CD4-positive, alpha-beta T cell treated with Interleukin-4 for 4 hours (primary cell): ENCODE measurements around the gene DIO1.

Source experiments
- DNase-seq: peaks from one replicate; pipeline ENCODE4 v3.0.0-alpha.2; 2020

DIO1 gene

GRCh38 chr1:53895421-53895820 lies 1.4 kb downstream of the DIO1 start:
- no peak for DNase-seq

- DNase-seq, result no peak
Measured at GRCh38 chr1:53896635-53897229, 2.7 kb downstream of the DIO1 start.

DNA sequence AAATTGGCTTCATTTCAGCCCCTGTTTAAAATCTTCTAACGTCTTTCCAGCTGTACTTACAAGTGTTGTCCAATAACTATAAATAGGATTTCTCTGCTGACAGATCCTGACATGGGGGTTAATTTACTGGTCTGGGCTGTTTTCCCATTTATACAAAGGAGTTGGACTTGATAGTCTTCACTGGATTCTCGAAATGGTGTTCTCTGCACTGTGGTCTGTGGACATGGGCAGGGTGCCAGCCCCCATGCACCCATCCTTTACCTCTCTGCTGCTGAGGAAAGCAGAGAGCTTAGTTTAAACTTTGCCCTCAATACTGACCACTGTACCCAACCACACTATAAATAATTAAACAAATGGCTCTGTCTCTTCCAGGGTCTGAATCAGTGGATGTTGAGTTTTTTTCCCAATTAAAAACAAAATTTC lies 5.2 kb downstream of the DIO1 start:
- no peak for DNase-seq

DNA sequence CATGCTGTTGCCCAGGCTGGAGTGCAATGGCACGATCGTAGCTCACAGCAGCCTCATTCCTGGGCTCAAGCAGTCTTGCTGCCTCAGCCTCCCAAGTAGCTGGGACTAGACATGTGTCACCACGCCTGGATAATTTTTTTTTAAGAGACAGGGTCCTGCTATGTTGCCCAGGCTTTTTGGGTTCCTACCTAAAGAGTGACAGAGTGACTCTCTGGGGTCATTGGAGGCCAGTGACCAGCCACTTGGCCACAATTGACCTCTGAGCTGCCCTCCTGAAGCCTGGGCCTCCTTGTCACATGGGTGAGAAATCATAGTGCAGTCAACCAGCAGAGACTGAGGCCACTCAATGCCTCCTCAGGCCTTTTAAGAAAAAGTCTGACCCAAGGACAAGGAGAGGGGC lies 5.7 kb downstream of the DIO1 start:
- no peak for DNase-seq

GRCh38 chr1:53902235-53903138 lies 8.5 kb downstream of the DIO1 start:
- no peak for DNase-seq

GRCh38 chr1:53905509-53905908 lies 11.5 kb downstream of the DIO1 start:
- no peak for DNase-seq

DNA sequence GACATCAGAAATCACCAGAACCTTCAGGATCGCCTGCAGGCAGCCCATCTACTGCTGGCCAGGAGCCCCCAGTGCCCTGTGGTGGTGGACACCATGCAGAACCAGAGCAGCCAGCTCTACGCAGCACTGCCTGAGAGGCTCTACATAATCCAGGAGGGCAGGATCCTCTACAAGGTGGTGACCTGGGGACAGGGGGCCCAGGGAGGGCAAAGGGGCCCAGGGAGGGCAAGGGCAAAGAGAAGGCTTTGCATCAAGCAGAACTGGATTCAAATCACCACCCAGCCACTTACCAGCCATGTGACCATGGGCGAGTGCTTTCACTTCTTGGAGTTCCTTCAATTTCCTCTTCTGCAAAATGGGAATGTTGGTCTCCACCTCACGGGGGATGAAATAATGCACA lies 12.1 kb downstream of the DIO1 start:
- no peak for DNase-seq

GRCh38 chr1:53909946-53910345 lies 16.0 kb downstream of the DIO1 start:
- DNase-seq, result no peak

DNA sequence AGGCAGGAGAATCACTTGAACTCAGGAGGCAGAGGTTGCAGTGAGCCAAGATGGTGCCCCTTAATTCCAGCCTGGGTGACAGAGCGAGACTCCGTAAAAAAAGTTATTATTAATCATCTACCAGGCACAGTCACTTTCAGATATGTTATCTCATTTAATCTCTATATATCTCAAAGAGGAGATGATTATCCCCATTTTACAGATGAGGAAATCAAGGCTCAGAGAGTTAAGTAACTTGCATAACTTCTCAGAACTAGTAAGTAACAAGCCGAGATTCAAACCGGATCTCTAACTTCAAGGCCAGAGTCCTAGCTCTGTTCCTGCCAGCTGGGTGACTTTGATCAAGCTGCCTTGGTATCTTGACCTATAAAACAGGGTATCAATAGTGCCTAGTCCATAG lies 17.5 kb downstream of the DIO1 start:
- DNase-seq, result no peak

GRCh38 chr1:53913352-53914033 lies 19.5 kb downstream of the DIO1 start:
- no peak for DNase-seq

DNA sequence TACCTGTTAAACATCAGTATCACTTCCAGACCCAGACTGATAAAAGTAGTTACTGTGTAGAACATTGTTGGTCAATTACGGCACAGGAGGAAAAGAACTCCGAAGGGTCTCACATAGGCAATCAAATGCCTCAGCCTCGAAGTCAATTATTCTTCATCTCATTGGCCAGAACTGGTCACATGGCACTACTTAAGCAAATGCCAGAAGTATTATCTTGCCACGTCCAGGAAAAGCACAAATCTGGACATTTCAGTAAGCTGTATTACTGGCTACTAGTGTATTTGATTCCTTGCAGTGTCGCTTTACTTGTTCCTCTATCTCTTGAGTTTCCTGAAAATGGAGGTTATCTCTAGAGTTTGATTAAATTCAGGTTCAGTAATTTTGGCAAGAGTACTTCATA lies 24.4 kb downstream of the DIO1 start:
- no peak for DNase-seq

DNA sequence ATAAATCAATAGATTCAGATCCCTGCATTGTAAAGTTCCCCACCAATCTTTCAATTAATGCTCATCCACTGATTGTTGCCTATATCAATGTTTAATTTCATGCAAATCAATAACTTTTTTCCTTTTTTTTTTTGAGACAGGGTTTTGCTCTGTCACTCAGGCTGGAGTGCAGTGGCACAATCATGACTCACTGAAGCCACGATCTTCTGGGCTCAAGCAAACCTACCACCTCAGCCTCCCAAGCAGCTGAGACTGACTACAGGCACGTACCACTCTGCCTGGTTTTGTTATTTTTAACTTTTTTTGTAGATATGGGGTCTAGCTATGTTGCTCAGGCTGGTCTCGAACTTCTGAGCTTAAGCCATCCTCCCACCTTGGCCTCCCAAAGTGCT lies 25.7 kb downstream of the DIO1 start:
- DNase-seq, result no peak

DNA sequence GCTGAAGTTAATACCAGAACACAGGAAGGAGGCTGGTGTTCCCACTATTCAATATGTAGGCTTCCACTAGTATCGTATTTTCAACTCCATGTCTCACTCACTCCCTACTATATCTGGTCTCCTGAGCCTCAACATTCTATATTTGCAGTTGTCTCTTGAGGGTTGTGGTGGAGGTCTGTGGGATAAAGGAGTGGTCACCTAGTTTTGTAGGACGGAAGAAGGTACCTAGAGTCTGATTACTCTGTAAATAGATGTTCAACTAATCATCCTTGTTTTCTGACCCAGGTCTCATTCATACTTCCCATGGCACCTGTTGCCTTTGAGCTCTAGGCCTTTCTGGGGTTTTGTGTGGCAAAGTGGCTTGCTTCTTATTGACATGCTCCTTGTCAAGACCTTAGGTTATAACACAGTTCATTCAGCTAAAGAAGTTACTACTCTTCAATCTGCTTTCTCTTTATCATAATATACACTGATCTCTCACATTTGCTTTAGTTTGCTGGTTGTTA lies 33.4 kb downstream of the DIO1 start:
- DNase-seq, result no peak

- DNase-seq, result no peak
Measured at GRCh38 chr1:53929246-53929960, 35.4 kb downstream of the DIO1 start.

DNA sequence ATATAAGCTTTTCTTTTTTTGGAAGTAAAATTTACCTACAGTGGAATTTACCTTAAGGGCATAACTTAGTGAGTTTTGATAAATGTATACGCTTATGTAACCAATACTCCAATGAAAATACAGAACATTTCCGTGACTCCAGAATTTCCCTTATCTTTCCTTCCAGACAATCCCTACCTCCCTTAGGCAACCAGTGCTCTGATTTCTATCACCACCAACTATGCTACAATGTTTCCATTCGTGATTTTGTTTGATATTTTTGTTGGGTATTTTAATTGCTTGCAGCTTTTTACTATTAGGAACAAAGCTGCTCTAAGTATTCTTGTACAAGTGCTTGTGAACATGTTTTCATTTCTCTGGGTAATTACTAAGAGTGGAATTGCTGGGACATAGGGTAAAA lies 36.9 kb downstream of the DIO1 start:
- no peak for DNase-seq

DNA sequence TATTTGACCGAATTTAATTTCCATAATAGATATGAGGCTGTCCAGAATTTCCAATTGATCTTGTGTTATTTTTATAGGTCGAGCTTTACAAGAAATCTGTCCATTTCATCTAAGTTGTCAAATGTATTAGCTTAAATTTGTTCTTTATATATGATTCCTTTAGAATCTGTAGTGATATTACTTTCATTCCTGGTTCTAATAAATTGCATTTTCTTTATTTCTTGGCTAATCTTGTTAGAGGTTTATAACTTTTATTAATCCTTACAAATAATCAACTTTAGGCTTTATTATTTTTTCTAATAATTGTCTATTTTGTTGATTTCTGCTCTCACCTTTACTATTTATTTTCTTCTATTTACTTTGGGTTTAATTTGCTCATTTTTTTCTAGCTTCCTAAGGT lies 37.5 kb downstream of the DIO1 start:
- no peak for DNase-seq

DNA sequence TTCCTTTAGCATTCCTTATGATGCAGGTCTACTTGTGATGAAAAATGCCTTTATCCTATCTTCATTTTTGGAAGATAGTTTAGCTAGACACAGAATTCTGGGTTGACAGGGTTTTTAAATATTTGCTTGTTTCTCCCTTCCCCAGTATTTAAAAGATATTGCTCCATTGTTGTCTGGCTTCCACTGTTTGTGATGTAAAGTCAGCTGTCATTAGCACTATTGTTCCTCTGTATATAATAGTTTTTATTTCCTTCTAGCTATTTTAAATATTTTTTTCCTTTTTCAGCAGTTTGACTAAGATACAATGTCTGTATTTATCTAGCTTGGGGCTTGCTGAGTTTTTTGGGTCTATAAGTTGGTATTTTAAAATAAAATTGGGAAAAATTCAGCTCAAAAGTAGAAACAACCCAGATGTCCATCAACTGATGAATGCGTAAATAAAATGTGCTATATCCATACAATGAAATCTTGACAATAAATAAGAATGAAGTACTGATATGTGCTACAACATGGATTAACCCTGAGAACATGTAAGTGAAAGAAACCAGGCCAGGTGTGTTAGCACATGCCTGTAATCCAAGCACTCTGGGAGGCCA lies 40.3 kb downstream of the DIO1 start:
- DNase-seq, result no peak

DNA sequence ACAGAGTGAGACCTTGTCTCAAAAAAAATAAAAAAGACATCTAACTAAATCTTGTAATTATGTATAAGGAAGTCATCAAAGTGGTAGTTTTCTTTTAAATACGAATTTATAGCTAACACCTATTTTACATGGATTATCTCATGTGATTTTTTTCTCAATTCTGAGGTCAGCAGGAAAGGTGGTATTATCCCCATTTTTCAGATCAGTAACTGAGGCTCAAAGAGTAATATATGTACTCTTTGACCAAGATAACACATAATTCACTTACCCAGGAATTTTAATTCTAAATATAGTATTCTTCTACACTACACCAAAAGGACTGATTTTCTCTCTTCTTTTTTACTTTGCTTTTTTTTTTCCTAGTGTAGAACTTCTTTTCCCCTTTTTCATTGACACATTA lies 42.4 kb downstream of the DIO1 start:
- no peak for DNase-seq

DNA sequence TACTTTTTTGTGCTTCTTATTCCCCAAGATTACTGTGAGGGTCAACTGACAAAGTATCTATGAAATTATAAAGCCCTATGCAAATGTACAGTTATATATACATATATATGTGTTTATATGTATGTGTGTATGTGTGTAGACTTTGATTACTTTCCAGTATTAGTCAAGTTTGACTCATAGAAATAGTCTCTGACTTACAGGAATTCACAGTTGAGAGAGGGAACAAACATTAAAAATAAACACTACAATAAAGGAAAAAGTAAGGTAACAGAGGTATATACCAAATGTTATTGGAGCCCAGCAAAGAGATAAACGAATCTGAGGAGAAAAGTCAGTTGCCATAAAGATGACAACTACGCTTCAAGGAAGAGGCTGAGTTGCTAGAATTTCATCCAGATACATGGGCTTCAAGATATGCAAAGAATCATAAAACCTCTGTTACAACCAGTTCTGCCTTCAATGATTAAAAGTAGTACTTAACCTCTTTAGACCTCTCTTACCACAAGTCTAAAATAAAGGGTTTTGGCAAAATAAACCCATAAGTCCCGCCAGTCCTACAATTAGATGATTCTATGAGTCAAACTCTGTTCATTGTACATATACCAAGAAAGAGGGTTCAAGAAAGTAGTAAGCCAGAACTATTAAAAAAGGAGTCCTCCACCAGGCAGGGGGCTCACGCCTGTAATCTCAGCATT lies 44.3 kb downstream of the DIO1 start:
- no peak for DNase-seq

DNA sequence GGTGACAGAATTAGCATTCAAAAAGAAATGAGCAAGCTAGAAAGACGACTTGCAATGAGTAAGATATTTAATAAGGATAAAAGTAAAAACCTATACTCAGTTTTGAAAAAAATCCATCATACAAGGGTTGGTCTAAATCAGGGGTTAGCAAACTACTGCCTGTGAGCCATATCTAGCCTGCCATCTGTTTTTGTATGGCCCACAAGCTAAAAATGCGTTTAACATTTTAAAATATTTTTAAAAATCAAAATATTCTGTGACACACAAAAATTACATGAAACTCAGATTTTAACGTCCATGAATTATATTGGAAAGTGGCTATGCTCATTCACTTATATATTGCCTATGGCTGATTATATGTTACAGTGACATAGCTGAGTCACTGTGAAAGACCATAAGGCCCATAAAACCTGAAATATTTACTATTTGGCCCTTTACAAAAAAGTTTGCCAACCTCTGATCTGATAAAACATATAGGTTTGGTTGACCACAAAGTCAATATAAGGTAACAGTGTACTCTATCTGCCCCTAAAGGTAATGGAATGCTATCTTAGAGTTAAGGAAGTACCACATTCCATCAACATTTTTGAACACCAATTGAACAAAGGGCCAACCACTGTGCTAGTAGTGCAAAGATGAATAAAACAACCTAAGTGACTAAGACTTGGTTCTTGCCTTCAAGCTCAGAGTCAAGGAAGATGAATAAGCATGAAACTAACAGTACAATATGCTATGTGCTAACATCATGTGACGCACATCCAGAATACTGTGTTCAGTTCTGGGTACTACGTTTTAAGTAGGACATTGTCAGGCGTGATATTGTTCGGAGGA lies 48.4 kb downstream of the DIO1 start:
- DNase-seq, result no peak

DNA sequence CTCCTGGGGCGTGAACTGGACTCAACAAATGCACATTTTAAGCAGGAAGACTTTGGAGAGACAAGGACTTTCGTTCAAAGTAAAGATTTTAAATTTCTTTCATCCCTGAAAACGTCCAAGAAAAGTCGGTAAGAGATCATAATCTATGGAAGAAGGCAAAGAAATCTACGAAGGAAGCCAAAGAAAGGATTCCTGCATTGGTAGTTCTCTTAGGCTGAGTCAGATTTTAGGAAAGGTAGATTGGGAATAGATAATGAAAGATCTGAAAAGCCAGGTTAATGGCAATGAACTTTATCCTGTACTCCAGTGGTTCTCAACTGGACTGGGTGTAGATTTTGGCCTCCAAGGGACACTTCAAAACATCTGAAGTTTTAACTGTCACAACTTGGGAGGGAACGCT lies 49.1 kb downstream of the DIO1 start:
- no peak for DNase-seq
